Spleen (tissue), 7 donors: Measurements from ENCODE around the gene SLC26A9.

Experiments used
- POLR2A ChIP-seq, 3 donors: fragments of 450-650 bp; IDR thresholded peaks; one replicate each; pipeline ENCODE4 v1.5.1; 2017; ENCODE audit warnings: antibody characterized with exemption in 3 of 3, mild to moderate bottlenecking in 1 of 3
- POLR2AphosphoS5 ChIP-seq, 3 donors: sonication (generic); formaldehyde crosslinking; IDR thresholded peaks; one replicate each; pipeline ENCODE4 v1.5.1; 2017; ENCODE audit warnings: antibody characterized with exemption in 3 of 3
- TF ChIP-seq, protein P1 (sequence below), 11 experiments: fragments of 200-600 bp in 7 of 11; fragments of 450-650 bp in 4 of 11; sonication (generic) in 4 of 11; IDR thresholded peaks in 8 of 11; conservative IDR thresholded peaks in 3 of 11; 1 replicate in 7 of 11; 2 replicates in 4 of 11; pipeline versions ENCODE4 v1.4.0 to v1.8.0; 2016 to 2021; ENCODE audit warnings: antibody characterized with exemption in 11 of 11, inconsistent platforms in 4 of 11, mild to moderate bottlenecking in 1 of 11
- donor health status: DM: no; HTN: no; CAD: no; lungs with moderate emphysema.
- donor health status: DM: no; HTN: no; CAD: no.
- donor health status: DM: no; HTN: no; CAD: no.

DNA sequence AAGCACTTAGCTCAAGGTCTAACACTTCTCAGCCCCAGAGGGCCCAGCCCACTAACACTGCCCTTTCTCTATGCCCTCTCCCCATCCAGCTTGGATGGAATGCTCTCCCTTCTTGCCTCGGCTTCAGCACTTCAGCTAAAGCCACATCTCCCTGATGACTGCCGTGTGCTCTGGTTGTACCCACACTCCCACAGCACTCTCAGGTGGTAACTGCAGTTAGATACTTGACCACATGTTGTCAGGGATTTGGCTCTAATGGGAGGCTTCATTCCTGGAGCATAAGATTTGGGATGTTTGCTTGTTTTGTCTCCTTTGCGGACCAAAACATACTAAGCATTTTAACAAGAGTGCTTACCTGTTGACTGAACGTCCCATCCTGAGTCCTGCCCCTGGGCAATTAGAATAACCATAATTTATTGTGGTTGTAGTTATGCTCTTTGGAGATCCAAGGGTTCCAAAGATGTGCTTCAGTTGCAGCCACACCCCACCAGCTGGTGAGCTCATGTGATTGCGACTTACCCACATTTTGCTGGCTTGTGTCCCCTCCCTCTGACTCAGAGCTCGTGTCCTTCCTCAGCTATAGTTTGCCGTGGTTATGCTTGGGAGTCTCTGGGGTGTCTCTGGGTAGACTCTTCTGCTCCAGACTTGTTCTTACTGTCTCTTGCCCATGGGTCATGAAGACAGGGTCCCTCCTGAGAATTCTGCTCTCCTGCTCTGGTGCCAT, 7.7 kb upstream of the SLC26A9 start:
- no peak for TF ChIP-seq POLR2AphosphoS5 (IDR thresholded peaks at IDR 0.05)
- TF ChIP-seq, protein P1, sequence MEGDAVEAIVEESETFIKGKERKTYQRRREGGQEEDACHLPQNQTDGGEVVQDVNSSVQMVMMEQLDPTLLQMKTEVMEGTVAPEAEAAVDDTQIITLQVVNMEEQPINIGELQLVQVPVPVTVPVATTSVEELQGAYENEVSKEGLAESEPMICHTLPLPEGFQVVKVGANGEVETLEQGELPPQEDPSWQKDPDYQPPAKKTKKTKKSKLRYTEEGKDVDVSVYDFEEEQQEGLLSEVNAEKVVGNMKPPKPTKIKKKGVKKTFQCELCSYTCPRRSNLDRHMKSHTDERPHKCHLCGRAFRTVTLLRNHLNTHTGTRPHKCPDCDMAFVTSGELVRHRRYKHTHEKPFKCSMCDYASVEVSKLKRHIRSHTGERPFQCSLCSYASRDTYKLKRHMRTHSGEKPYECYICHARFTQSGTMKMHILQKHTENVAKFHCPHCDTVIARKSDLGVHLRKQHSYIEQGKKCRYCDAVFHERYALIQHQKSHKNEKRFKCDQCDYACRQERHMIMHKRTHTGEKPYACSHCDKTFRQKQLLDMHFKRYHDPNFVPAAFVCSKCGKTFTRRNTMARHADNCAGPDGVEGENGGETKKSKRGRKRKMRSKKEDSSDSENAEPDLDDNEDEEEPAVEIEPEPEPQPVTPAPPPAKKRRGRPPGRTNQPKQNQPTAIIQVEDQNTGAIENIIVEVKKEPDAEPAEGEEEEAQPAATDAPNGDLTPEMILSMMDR (IDR thresholded peaks at IDR 0.05 in 8 of 11, conservative IDR thresholded peaks at IDR 0.05 in 3 of 11), result no peak
- TF ChIP-seq POLR2A (IDR thresholded peaks at IDR 0.05), result no peak
